ENCODE measurements around the gene SLC25A21.

DNA sequence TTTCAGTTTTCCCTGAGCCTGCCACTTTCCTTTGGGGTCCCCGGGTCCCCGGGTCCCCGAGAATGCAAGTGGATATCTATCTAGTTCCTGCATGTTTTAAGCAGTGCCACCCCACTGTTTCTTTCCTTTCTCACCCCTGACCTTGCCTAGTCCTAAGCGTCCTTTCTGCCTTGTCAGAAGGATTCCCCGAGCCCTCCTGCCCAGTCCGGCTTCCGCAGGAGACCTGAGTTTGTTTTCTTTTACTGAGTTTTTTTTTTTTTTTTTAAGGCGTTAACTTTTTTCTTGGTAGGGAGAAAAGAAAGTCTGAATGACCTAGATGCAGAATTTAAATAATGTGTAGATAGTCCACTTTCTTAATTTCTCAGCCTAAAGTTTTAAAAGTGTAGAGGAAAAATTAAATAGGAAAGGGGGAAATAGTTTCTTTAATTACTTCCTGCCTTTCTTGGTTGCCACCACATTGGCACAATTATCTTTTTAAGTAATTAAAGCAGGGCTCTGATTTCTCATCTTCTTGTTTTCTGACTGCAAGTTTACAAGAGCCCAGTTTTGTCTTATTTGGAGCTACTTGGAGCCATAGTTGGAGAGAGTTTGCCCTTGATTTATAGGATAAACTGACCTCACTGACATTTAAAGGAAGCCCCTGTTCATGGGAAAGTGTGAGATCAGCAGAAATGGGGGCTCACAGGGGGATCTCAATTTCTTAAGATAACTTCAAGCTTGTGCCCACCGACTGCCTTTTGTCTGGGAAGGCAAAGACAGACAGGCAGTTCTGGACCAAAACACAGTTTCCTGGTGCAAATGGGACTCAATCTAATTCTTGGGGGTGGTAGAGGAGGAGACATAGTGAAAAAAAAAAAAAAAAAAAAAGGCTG is 507.8 kb downstream of the SLC25A21 start:
- TF ChIP-seq CEBPB (IDR thresholded peaks at IDR 0.05; ENCODE audit: borderline replicate concordance, low read depth, low read length) (no peak), ZNF598 (CRISPR knock-in tag; IDR thresholded peaks at IDR 0.05; ENCODE audit: borderline replicate concordance) (no peak), KLF6 (CRISPR knock-in tag; IDR thresholded peaks at IDR 0.05) (no peak)
- TF ChIP-seq, protein P1, sequence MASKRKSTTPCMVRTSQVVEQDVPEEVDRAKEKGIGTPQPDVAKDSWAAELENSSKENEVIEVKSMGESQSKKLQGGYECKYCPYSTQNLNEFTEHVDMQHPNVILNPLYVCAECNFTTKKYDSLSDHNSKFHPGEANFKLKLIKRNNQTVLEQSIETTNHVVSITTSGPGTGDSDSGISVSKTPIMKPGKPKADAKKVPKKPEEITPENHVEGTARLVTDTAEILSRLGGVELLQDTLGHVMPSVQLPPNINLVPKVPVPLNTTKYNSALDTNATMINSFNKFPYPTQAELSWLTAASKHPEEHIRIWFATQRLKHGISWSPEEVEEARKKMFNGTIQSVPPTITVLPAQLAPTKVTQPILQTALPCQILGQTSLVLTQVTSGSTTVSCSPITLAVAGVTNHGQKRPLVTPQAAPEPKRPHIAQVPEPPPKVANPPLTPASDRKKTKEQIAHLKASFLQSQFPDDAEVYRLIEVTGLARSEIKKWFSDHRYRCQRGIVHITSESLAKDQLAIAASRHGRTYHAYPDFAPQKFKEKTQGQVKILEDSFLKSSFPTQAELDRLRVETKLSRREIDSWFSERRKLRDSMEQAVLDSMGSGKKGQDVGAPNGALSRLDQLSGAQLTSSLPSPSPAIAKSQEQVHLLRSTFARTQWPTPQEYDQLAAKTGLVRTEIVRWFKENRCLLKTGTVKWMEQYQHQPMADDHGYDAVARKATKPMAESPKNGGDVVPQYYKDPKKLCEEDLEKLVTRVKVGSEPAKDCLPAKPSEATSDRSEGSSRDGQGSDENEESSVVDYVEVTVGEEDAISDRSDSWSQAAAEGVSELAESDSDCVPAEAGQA (IDR thresholded peaks at IDR 0.05; ENCODE audit: low read depth), result no peak
- TF ChIP-seq, protein P1 (CRISPR knock-in tag; IDR thresholded peaks at IDR 0.05; ENCODE audit: borderline replicate concordance), result no peak
- TF ChIP-seq, protein P2, sequence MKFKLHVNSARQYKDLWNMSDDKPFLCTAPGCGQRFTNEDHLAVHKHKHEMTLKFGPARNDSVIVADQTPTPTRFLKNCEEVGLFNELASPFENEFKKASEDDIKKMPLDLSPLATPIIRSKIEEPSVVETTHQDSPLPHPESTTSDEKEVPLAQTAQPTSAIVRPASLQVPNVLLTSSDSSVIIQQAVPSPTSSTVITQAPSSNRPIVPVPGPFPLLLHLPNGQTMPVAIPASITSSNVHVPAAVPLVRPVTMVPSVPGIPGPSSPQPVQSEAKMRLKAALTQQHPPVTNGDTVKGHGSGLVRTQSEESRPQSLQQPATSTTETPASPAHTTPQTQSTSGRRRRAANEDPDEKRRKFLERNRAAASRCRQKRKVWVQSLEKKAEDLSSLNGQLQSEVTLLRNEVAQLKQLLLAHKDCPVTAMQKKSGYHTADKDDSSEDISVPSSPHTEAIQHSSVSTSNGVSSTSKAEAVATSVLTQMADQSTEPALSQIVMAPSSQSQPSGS (CRISPR knock-in tag; IDR thresholded peaks at IDR 0.05), result no peak
